Measurements from ENCODE around the gene TBC1D22A.
A peak's percentile ranks its signal among the peaks of the same experiment; 100 is the strongest.
"Not testable (repeated sequence)": the region's sequence is repeated elsewhere in the genome, so short reads cannot be mapped to it uniquely, and the experiment has no call there.

The TBC1D22A gene

GRCh38 chr22:47048123-47049077, 285.9 kb downstream of the TBC1D22A start:
- TF ChIP-seq CTCF (IDR thresholded peaks at IDR 0.05; ENCODE audit: control extremely low read depth, extremely low read depth, low read depth, missing control alignments) = no peak
- POLR2A ChIA-PET = no interaction called here
- no peak for DNase-seq (ENCODE audit: extremely low spot score)
- CTCF ChIA-PET = interaction anchor here (1.2 kb wide), 1 partner anchor 12 kb away, joined by 3 read pairs; no protein-coding TSS in a partner anchor

- CTCF ChIA-PET = interaction anchor here (1.2 kb wide), 1 partner anchor 13 kb away, joined by 3 read pairs; no protein-coding TSS in a partner anchor
- DNase-seq (ENCODE audit: extremely low spot score) = peak; percentile 55
- TF ChIP-seq CTCF (IDR thresholded peaks at IDR 0.05; ENCODE audit: control extremely low read depth, extremely low read depth, low read depth, missing control alignments) = no peak
- POLR2A ChIA-PET = no interaction called here
These were observed 286.7 kb downstream of the TBC1D22A start for GRCh38 chr22:47049078-47049624.

- CTCF ChIA-PET; DNase-seq (ENCODE audit: extremely low spot score); POLR2A ChIA-PET: not testable (repeated sequence)
These were observed 287.4 kb downstream of the TBC1D22A start for GRCh38 chr22:47049736-47050400.

DNA sequence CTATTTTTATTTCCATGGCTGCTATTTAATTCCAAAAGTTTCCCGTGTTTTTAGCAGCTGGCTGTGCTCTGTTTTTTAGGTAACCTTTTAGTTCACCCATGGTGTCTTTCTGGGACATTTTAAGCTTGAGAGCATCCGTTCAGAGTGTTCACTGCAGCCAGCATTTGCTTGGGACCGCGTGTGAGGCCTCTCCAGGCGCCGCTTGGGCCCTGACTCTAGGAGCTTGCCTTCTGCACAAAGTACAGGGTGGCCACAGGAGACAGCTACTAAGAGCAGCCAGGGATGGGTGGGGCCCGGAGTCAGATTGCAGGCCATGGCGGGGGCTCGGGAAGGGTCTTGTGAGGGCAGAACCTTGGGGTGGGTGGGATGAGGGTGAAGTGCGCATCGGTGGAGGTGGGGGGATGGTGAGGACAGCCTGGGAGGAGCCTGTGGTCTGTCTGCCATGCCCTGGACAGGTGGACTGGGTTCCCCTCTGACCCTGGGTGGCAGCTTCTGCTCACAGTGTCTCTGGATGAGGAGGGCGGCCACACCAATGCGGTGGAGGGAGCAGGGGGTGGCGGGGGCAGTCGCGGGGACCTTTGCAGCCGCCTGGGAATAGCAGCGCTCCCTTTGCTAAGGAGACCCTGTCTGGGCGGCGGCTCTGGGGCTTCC, 288.1 kb downstream of the TBC1D22A start:
- no peak for TF ChIP-seq CTCF (IDR thresholded peaks at IDR 0.05; ENCODE audit: control extremely low read depth, extremely low read depth, low read depth, missing control alignments)
- no peak for DNase-seq (ENCODE audit: extremely low spot score)
- CTCF ChIA-PET = interaction anchor here (1.0 kb wide), 1 partner anchor 9 kb away, joined by 4 read pairs; no protein-coding TSS in a partner anchor
- POLR2A ChIA-PET = no interaction called here

- ChIA-PET POLR2A (no interaction called here), CTCF (interaction anchor here (1.0 kb wide), 1 partner anchor 8 kb away, joined by 4 read pairs; no protein-coding TSS in a partner anchor)
- DNase-seq (ENCODE audit: extremely low spot score) = no peak
- no peak for TF ChIP-seq CTCF (IDR thresholded peaks at IDR 0.05; ENCODE audit: control extremely low read depth, extremely low read depth, low read depth, missing control alignments)
These were observed 289.1 kb downstream of the TBC1D22A start for GRCh38 chr22:47051441-47052071.

DNA sequence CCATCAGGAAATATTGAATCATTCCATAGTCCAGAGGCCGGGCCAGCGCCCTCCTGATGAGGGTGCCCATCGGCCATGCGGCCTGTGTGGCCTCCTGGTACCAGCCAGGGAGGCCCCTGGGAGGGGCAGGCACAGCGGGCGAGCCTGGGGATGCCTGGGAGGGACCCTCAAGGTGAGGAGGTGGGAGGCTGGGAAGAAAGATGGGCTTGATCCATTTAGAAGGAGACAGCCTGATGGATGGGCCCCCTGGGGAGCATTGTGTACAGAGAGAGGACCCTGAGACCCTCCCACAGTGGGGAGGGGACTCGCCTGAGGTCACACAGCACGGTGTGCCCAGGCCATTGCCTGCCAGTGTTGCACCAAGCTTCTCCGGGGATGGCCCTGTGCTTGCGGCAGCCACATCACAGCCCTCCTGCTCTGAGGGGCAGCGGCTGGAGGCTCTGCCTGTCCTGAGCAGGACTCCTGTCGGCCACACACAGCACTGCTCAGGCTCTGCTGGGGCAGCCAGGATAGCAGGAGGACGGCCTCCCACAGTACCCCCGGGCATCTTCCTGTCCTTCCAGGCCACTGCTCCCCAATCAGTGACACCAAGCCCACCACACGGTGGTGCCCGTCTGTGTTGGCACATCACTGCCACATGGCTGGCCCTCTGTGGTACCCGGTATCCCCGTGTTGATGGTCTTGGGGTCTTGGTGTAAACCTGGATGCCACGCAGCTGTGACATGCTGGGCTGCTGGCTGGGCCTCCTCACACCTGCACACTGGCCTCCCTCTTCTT, 290.0 kb downstream of the TBC1D22A start:
- no peak for TF ChIP-seq CTCF (IDR thresholded peaks at IDR 0.05; ENCODE audit: control extremely low read depth, extremely low read depth, low read depth, missing control alignments)
- no peak for DNase-seq (ENCODE audit: extremely low spot score)
- POLR2A ChIA-PET = no interaction called here
- CTCF ChIA-PET = no interaction called here
